Fibroblast of mammary gland (primary cell): Measurements from ENCODE around the gene KCNRG.
A peak's percentile ranks its signal among the peaks of the same experiment; 100 is the strongest.

Source experiments
- DNase-seq: peaks from one replicate; pipeline ENCODE4 v3.0.0-alpha.2; 2010; ENCODE audit warnings: low read depth
- H3K4me3 ChIP-seq: 2 replicates; pipeline ENCODE4 v1.5.1; 2011; ENCODE audit warnings: low read depth, mild to moderate bottlenecking, low read length, moderate library complexity; ENCODE audit not compliant: control insufficient read depth
- TF ChIP-seq, protein P1 (sequence below): conservative IDR thresholded peaks from 2 replicates; pipeline ENCODE4 v1.5.1; 2011; ENCODE audit warnings: low read depth, low read length, inconsistent platforms; ENCODE audit not compliant: control insufficient read depth, insufficient read depth

Gene KCNRG

DNA sequence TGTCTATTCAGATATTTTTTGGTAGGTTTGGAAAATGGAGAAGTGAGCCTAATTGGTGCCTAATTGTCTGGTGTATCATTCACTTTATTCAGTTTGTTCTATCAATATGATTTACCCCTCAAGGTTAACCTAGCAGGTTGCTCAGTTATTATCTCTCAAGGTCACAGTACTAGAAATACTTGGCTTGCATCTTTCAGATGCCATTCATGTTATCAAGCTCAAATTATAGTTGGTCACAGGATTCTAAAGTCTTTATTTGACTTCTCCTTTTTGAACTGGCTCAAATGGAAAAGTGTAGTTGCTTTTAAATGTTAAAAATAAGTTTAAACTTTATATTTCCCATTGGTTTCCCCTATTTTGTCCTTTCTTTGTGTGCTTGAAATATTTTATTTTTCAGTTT, 2.6 kb downstream of the KCNRG start:
- TF ChIP-seq, protein P1, sequence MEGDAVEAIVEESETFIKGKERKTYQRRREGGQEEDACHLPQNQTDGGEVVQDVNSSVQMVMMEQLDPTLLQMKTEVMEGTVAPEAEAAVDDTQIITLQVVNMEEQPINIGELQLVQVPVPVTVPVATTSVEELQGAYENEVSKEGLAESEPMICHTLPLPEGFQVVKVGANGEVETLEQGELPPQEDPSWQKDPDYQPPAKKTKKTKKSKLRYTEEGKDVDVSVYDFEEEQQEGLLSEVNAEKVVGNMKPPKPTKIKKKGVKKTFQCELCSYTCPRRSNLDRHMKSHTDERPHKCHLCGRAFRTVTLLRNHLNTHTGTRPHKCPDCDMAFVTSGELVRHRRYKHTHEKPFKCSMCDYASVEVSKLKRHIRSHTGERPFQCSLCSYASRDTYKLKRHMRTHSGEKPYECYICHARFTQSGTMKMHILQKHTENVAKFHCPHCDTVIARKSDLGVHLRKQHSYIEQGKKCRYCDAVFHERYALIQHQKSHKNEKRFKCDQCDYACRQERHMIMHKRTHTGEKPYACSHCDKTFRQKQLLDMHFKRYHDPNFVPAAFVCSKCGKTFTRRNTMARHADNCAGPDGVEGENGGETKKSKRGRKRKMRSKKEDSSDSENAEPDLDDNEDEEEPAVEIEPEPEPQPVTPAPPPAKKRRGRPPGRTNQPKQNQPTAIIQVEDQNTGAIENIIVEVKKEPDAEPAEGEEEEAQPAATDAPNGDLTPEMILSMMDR, result no peak
- no peak overlapping the region for H3K4me3 ChIP-seq
- DNase-seq, result no peak

DNA sequence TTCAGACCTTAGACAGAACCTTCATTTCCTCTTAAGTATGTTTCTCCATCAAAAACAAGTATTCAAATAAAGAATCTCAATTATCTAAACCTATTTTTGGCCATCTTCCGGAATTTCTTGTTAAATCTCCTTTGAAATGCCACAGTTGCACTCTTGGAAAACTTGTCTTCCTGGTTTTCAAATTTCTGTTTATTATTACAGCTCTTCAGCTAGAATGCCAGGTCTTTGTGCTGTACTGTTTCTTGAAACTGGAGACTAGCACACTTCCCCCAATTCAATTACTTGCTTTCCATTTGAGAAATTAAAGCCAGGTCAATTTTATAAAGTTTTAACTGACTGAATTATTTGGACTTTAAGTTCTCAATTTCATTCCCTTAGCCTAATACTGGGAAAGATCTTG, 10.2 kb downstream of the KCNRG start:
- no peak for DNase-seq
- TF ChIP-seq, protein P1, result no peak
- H3K4me3 ChIP-seq, result no peak overlapping the region

GRCh38 chr13:50026788-50027473, 11.7 kb downstream of the KCNRG start:
- TF ChIP-seq, protein P1, result no peak
- no peak for DNase-seq
- H3K4me3 ChIP-seq, result no peak overlapping the region

DNA sequence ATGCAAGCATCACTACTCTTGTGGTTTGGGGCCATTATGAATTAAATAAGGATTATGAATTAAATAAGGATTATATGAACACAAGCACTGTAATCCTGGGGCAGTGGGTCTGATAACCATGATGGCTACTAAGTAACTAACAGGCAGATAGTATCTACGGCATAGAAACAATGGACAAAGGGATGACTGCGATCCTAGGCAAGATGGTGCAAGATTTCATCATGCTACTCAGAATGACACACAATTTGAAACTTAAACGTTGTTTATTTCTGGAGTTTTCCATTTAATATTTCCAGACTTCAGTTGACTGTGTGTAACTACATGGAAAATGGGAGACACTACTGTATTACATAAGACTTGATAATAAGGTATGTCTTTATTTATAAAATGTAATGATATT, 15.1 kb downstream of the KCNRG start:
- TF ChIP-seq, protein P1, result no peak

DNA sequence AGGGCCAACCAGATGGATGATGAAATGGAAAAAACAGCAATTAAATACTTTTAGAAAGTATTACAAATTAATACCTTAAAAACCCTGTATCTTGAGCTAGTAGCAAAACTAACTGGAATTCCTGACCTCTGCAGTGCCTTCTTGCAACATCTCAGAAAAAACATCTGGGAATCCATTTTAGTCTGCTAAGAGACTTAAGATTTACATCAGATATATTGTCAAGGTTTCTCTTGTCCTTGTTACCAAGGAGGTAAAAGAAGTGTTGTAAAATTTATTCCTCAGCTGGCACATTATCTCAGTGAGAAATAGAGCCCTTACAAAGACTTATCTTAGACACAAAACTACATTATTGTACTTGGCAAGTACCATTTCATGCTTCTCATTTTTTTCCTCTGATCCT, 18.5 kb downstream of the KCNRG start:
- DNase-seq, result peak; percentile 38
- H3K4me3 ChIP-seq, result no peak overlapping the region
- TF ChIP-seq, protein P1, result no peak

More for the DNA sequence above, 15.1 kb downstream of the KCNRG start:
- no peak for DNase-seq
- no peak overlapping the region for H3K4me3 ChIP-seq

DNA sequence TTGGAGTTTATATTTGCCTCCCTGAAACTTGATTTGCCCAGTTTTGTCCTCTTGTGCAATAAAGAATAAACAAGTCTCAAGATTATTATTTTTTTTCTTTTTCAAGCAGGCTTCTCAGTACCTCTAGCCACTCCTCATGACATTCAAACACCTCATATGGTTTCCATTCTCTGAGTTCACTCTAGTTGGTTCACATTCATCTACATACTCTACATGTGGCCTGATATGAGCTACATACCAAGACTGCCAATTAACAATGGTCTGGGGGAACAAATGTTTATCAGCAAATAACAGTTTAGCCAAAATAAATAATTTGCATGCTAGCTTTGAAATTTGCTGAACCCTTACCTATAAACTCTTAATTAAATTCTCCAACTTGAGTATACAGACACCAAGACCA, 22.5 kb downstream of the KCNRG start:
- TF ChIP-seq, protein P1, result no peak
- DNase-seq, result no peak
- no peak overlapping the region for H3K4me3 ChIP-seq
